ENCODE measurements around the gene CYRIA. TPM values are rescaled to one million over a fixed set of nuclear protein-coding genes. Genes with fewer than 3 reads are reported as not detected.

The CYRIA gene
- total and polyA plus RNA-seq, 10 of the 15 experiments (the other 5 are each of a cell fraction or from before 2014, with no cell fraction given) = 3.0 to 13.1 (median 8.5) TPM

GRCh38 chr2:16680304-16680703 lies 14.7 kb upstream of the CYRIA start:
- WGBS (ENCODE audit: insufficient coverage, insufficient replicate concordance, low lambda C conversion rate, missing lambda C conversion rate) = 0% methylated on average over 1 of the region's 1 CpG
- no peak overlapping the region for H3K4me2 ChIP-seq (ENCODE audit: control insufficient read depth, insufficient read depth)
- ChIA-PET POLR2A (no interaction called here), CTCF (interaction anchor here (0.6 to 2.8 kb wide), 4 partner anchors 11 to 502 kb away, joined by 3 to 11 read pairs (median 4); no protein-coding TSS in a partner anchor), SMC1A (ENCODE audit: uncharacterized antibody, unreplicated experiment) (interaction anchor here (0.9 to 3.7 kb wide), 10 partner anchors 8 to 47 kb away, joined by 3 to 15 read pairs (median 6); no protein-coding TSS in a partner anchor), RAD21 (ENCODE audit: unreplicated experiment) (interaction anchor here (0.8 to 1.0 kb wide), 2 partner anchors 38 to 51 kb away, joined by 3 to 4 read pairs; no protein-coding TSS in a partner anchor)
- no TSS peak for BruUV-seq (replicated peaks)
- H3K79me2 ChIP-seq (ENCODE audit: control insufficient read depth, insufficient read depth, low read length) = no peaks in the 10 kb centered on the region
- no peak overlapping the region for H3K27ac ChIP-seq (ENCODE audit: control insufficient read depth, insufficient read depth)
- in situ Hi-C loops (cut with MboI) (no loop called here), intact Hi-C loops (cut with micrococcal nuclease; ENCODE audit: unreplicated experiment) (no loop called here)
- ATAC-seq (no peak), DNase-seq (ENCODE audit: low read depth, low spot score) (no peak), FAIRE-seq (no peak)
- H3K4me1 ChIP-seq (ENCODE audit: control insufficient read depth, insufficient read depth, low read length) = no peaks in the 10 kb centered on the region
- H3K9ac ChIP-seq (ENCODE audit: control insufficient read depth, insufficient read depth, low read length) = no peak overlapping the region
- no peaks in the 10 kb centered on the region for H3K36me3 ChIP-seq (ENCODE audit: control insufficient read depth in 2 of 2, insufficient read depth in 2 of 2, low read length in 1 of 2)
- H4K20me1 ChIP-seq (ENCODE audit: control insufficient read depth, insufficient read depth) = no peaks in the 10 kb centered on the region
- H3K27me3 ChIP-seq (replicated peaks in 1 of 2; ENCODE audit: control insufficient read depth in 2 of 2, insufficient read depth in 2 of 2, low read length in 1 of 2) = no peaks in the 10 kb centered on the region
- no peak overlapping the region for H3K4me3 ChIP-seq
- no peak overlapping the region for H2AFZ ChIP-seq (ENCODE audit: control insufficient read depth, low read depth, low read length)
- H3K9me3 ChIP-seq (replicated peaks; ENCODE audit: control insufficient read depth, insufficient read depth, low read length) = no peaks in the 10 kb centered on the region; the same call in 2 of the 3 replicates
- TF ChIP-seq CREM (IDR thresholded peaks at IDR 0.05; ENCODE audit: low read depth) (no peak), RUNX3 (IDR thresholded peaks at IDR 0.05; ENCODE audit: low read length) (peak; percentile 16; the same call in 1 of the 2 replicates), MYC (IDR thresholded peaks at IDR 0.05; ENCODE audit: insufficient read depth, insufficient read length, insufficient replicate concordance, low read length, severe bottlenecking) (no peak), CHD4 (IDR thresholded peaks at IDR 0.05) (no peak), POLR2AphosphoS2 (IDR thresholded peaks at IDR 0.05; ENCODE audit: low read depth, low read length) (no peak), BCL3 (IDR thresholded peaks at IDR 0.05; ENCODE audit: borderline replicate concordance, insufficient read depth, low read depth, low read length, poor library complexity, severe bottlenecking) (no peak), SPI1 (IDR thresholded peaks at IDR 0.05; ENCODE audit: borderline replicate concordance, insufficient read depth, low read depth, low read length) (peak; percentile 54; the same call in 1 of the 2 replicates), ZNF24 (IDR thresholded peaks at IDR 0.05) (peak; percentile 75)
